HepG2 (cell line): ENCODE measurements around the gene WIPF2. TPM values are rescaled to one million over a fixed set of nuclear protein-coding genes. Genes with fewer than 3 reads are reported as not detected.

Experiments used
- ATAC-seq: fragments of 200-7000 bp; cut with Tn5 transposase; 3 replicates; pipeline ENCODE4 v1.9.1; 2020; ENCODE audit warnings: mild to moderate bottlenecking, moderate library complexity
- BruUV-seq: library from RNA; stranded (reverse); fragments of 400-500 nt; replicated peaks from 2 replicates; lab custom pipeline; 2021; lab: Mats Ljungman, UMichigan
- CTCF ChIA-PET: fragments of 300-600 bp; formaldehyde crosslinking; extraction: SDS; loops from one replicate; lab custom pipeline; 2021; ENCODE audit warnings: low total read pairs, inconsistent platforms, low intra/inter-chr PET ratio; lab: Yijun Ruan, JAX
- POLR2A ChIA-PET: fragments of 350-600 bp; sonication (Branson Sonifier 250); formaldehyde crosslinking; loops from one replicate; lab custom pipeline; 2020; ENCODE audit warnings: antibody characterized with exemption, inconsistent platforms; lab: Yijun Ruan, JAX
- DNase-seq: peaks from one replicate; pipeline ENCODE4 v3.0.0-alpha.2; 2015; ENCODE audit warnings: low spot score
- FAIRE-seq: peaks from 3 replicates; lab custom pipeline; 2011; peaks lifted over from hg19 to GRCh38; lab: Jason Lieb, UNC
- H2AFZ ChIP-seq: one replicate; pipeline ENCODE4 v1.6.1; 2011; ENCODE audit warnings: low read length, inconsistent platforms
- H3K27ac ChIP-seq: fragments of 300-600 bp; 3 replicates; pipeline ENCODE4 v1.8.0; 2011; ENCODE audit warnings: mixed run types, mild to moderate bottlenecking, mixed read lengths, low read length, inconsistent platforms; ENCODE audit not compliant: insufficient read depth; ENCODE audit errors: extremely low read length
- H3K27me3 ChIP-seq, 2 experiments: fragments of 200-600 bp in 1 of 2; 2 replicates in 1 of 2; 3 replicates in 1 of 2; pipeline versions ENCODE4 v1.6.0 to v1.8.0; 2011; ENCODE audit warnings: low read length in 2 of 2, mild to moderate bottlenecking in 2 of 2, moderate library complexity in 2 of 2, inconsistent platforms in 1 of 2; ENCODE audit not compliant: insufficient read depth in 2 of 2, control insufficient read depth in 1 of 2
- H3K36me3 ChIP-seq, 2 experiments: fragments of 200-600 bp in 1 of 2; replicated peaks in 1 of 2; 2 replicates in 1 of 2; 3 replicates in 1 of 2; pipeline versions ENCODE4 v1.5.1 to v1.8.0; 2011; ENCODE audit warnings: low read length in 2 of 2, inconsistent platforms in 1 of 2; ENCODE audit not compliant: insufficient read depth in 2 of 2, control insufficient read depth in 1 of 2
- H3K4me1 ChIP-seq: 2 replicates; pipeline ENCODE4 v1.5.1; 2012; ENCODE audit warnings: low read length, inconsistent platforms; ENCODE audit not compliant: insufficient read depth
- H3K4me2 ChIP-seq: 2 replicates; pipeline ENCODE4 v1.6.0; 2011; ENCODE audit warnings: low read depth, low read length, inconsistent platforms
- H3K4me3 ChIP-seq, 3 experiments: fragments of 200-600 bp in 1 of 3; sonication (generic), shearing (Covaris generic) in 1 of 3; replicated peaks in 1 of 3; 2 replicates each; pipeline ENCODE4 v1.5.1; 2011 to 2016; ENCODE audit warnings: low read length in 3 of 3, inconsistent platforms in 2 of 3, low read depth in 2 of 3, mild to moderate bottlenecking in 2 of 3, control low read depth in 1 of 3, mixed read lengths in 1 of 3; ENCODE audit not compliant: insufficient read depth in 1 of 3
- H3K79me2 ChIP-seq: one replicate; pipeline ENCODE4 v1.6.1; 2011; ENCODE audit warnings: low read length, inconsistent platforms; ENCODE audit not compliant: insufficient read depth
- H3K9ac ChIP-seq: 2 replicates; pipeline ENCODE4 v1.6.0; 2011; ENCODE audit warnings: mild to moderate bottlenecking, low read depth, low read length, inconsistent platforms; ENCODE audit not compliant: insufficient read depth
- H3K9me3 ChIP-seq: 2 replicates; pipeline ENCODE4 v1.5.1; 2012; ENCODE audit warnings: mild to moderate bottlenecking, low read length
- H4K20me1 ChIP-seq: 2 replicates; pipeline ENCODE4 v1.6.0; 2011; ENCODE audit warnings: inconsistent platforms, mild to moderate bottlenecking, low read length, moderate library complexity; ENCODE audit not compliant: insufficient read depth
- BATF2 ChIP-seq: sonication (generic); formaldehyde crosslinking; IDR thresholded peaks from 2 replicates; pipeline ENCODE4 v1.8.0; 2022; ENCODE audit warnings: mild to moderate bottlenecking, missing genetic modification reagents, moderate library complexity
- MYNN ChIP-seq: sonication (generic); formaldehyde crosslinking; IDR thresholded peaks from 2 replicates; pipeline ENCODE4 v1.4.0; 2020; ENCODE audit warnings: mild to moderate bottlenecking, low read depth, missing genetic modification reagents
- ZNF234 ChIP-seq: sonication (generic); formaldehyde crosslinking; conservative IDR thresholded peaks from 2 replicates; pipeline ENCODE4 v1.5.1; 2020; ENCODE audit warnings: mild to moderate bottlenecking, missing genetic modification reagents
- ZNF773 ChIP-seq: sonication (generic); formaldehyde crosslinking; IDR thresholded peaks from 2 replicates; pipeline ENCODE4 v1.4.0; 2020; ENCODE audit warnings: missing genetic modification reagents, borderline replicate concordance
- WGBS: methylation state at CpG from one replicate; pipeline ENCODE4 v1.1.6; 2017; ENCODE audit warnings: low lambda C conversion rate; 5-methylcytosine and 5-hydroxymethylcytosine counted together
- in situ Hi-C: cut with HindIII; loops from 2 replicates; pipeline ENCODE4 v1.10.0; 2017; ENCODE audit warnings: low pct_unique_long_range_greater_than_20kb; ENCODE audit not compliant: extremely low pct_ligation_motif_present
- intact Hi-C: fragments of 100-400 bp; cut with micrococcal nuclease; formaldehyde crosslinking; loops from one replicate; pipeline ENCODE4 v1.10.0; 2022; ENCODE audit not compliant: unreplicated experiment
- polyA plus RNA-seq, 8 experiments: library from polyadenylated mRNA; depleted of rRNA in 3 of 8; stranded (reverse) in 7 of 8; unstranded in 1 of 8; fragments of >200 nt; fragmentation: Illumina TruSeq in 4 of 8; extraction: Trizol in 4 of 8; gene quantifications; 2 replicates each; pipeline versions ENCODE4 v1.2.1 to v1.2.3, GENCODE V29; 2011 to 2016; ENCODE audit warnings: low read depth in 4 of 8, missing spikeins in 1 of 8, mixed read lengths in 1 of 8; ENCODE audit not compliant: insufficient read depth in 1 of 8
- total RNA-seq, 5 experiments: library from RNA; depleted of rRNA; stranded (reverse); fragments of >200 nt; fragmentation: Illumina TruSeq; extraction: Trizol; gene quantifications; 2 replicates each; pipeline ENCODE4 v1.2.3, GENCODE V29; 2016; ENCODE audit warnings: low read depth in 1 of 5
- TF ChIP-seq, protein P1 (sequence below): sonication (generic); formaldehyde crosslinking; conservative IDR thresholded peaks from 2 replicates; pipeline ENCODE4 v1.8.1; 2023; ENCODE audit warnings: missing genetic modification reagents

The WIPF2 gene
- total and polyA plus RNA-seq, 2 of the 13 experiments (the other 11 are each of a cell fraction or from before 2014, with no cell fraction given): 7.2 to 10.8 TPM

DNA sequence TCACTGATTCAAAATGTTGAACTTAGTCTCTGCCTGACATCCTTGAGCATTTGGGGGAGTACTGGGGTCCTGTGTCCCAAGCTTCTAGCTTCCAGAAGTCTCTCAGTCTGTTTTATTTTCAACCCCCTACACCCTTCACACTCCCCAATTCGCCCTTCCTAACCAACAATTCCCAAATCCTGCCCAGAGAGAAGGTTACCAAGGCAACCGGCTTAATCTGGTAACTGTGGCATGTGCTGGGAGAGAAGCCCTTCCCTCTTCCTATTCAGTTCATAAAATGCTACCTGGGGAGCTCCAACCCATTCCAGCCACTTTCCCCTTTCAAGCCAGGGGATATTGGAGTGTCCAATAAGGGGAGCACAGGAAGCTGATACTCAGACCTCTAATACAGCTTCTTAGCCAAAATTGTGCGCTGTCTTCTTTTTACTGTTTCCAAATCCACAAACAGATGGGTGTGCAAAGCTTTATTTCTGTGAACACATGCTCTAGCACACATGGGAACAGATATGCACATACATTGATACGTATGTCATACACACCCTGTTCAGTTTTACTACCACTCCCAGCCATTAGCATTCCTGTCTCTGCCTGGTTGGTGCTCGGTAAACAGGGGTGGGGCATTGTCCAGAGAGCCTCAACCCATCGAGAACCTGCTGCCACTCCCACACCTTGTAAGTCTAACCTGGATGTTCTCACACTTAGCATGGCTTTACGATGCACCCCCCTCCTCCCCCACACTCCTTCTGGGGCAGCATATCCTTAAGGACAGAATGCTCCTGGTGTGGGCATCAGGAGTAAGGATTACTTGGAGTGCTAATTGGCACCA lies 43.0 kb upstream of the WIPF2 start:
- POLR2A ChIA-PET: interaction anchor here (1.2 kb wide), 1 partner anchor 9 kb away, joined by 3 read pairs; no protein-coding TSS in a partner anchor
- H2AFZ ChIP-seq: no peak overlapping the region
- intact Hi-C loops (no loop called here), in situ Hi-C loops (no loop called here)
- TF ChIP-seq, protein P1, sequence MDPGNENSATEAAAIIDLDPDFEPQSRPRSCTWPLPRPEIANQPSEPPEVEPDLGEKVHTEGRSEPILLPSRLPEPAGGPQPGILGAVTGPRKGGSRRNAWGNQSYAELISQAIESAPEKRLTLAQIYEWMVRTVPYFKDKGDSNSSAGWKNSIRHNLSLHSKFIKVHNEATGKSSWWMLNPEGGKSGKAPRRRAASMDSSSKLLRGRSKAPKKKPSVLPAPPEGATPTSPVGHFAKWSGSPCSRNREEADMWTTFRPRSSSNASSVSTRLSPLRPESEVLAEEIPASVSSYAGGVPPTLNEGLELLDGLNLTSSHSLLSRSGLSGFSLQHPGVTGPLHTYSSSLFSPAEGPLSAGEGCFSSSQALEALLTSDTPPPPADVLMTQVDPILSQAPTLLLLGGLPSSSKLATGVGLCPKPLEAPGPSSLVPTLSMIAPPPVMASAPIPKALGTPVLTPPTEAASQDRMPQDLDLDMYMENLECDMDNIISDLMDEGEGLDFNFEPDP: 0 out of 2 replicates have a peak, but pooled peaks have one; percentile 23
- no peak for TF ChIP-seq BATF2 (CRISPR knock-in tag)
- TF ChIP-seq MYNN (CRISPR knock-in tag): no peak
- no peak for TF ChIP-seq ZNF773 (CRISPR knock-in tag)
- TF ChIP-seq ZNF234 (CRISPR knock-in tag): no peak
- CTCF ChIA-PET: no interaction called here
- H3K9me3 ChIP-seq: no peaks in the 10 kb centered on the region
- no peaks in the 10 kb centered on the region for H3K79me2 ChIP-seq
- no peak overlapping the region for H3K4me3 ChIP-seq
- no peak for DNase-seq
- H3K9ac ChIP-seq: no peak overlapping the region
- H3K27me3 ChIP-seq: no peaks in the 10 kb centered on the region
- FAIRE-seq: peak; percentile 32
- no peak overlapping the region for H3K27ac ChIP-seq
- H4K20me1 ChIP-seq: no peaks in the 10 kb centered on the region
- no peak for ATAC-seq
- WGBS: 96% methylated on average over 7 of the region's 7 CpGs
- H3K36me3 ChIP-seq: peaks cover 22 to 35% of the 10 kb centered on the region in 2 experiments
- no peak overlapping the region for H3K4me2 ChIP-seq
- BruUV-seq: no TSS peak
- H3K4me1 ChIP-seq: peaks cover 36% of the 10 kb centered on the region
